Thyroid gland (tissue), 4 donors: ENCODE results near the gene CA4. TPM values are rescaled to one million over a fixed set of nuclear protein-coding genes. Genes with fewer than 3 reads are reported as not detected.
"Not testable (repeated sequence)": the region's sequence is repeated elsewhere in the genome, so short reads cannot be mapped to it uniquely, and the experiment has no call there.

Experiments used
- DNase-seq, 2 donors: peaks; one replicate each; pipeline ENCODE4 v3.0.0-alpha.2; 2019
- H3K27ac ChIP-seq, 3 donors: fragments of 200-600 bp; sonication (generic); 1 replicate in 2 of 3; 2 replicates in 1 of 3; pipeline ENCODE4 v1.5.1; 2016 to 2019; ENCODE audit warnings: mild to moderate bottlenecking in 1 of 3, moderate library complexity in 1 of 3
- H3K27me3 ChIP-seq: fragments of 200-600 bp; sonication (generic); one replicate; pipeline ENCODE4 v1.5.1; 2019
- H3K36me3 ChIP-seq, 2 donors: fragments of 200-600 bp; sonication (generic); one replicate each; pipeline ENCODE4 v1.5.1; 2016 to 2019
- H3K4me1 ChIP-seq, 2 donors: fragments of 200-600 bp; sonication (generic); one replicate each; pipeline ENCODE4 v1.5.1; 2017 to 2019
- H3K4me3 ChIP-seq, 3 donors: fragments of 200-600 bp; sonication (generic); replicated peaks in 1 of 3; 1 replicate in 2 of 3; 2 replicates in 1 of 3; pipeline ENCODE4 v1.5.1; 2016; ENCODE audit warnings: mild to moderate bottlenecking in 1 of 3
- H3K9me3 ChIP-seq: fragments of 200-600 bp; sonication (generic); one replicate; pipeline ENCODE4 v1.5.1; 2017
- CTCF ChIP-seq, 6 experiments: fragments of 200-600 bp in 3 of 6; fragments of 450-650 bp in 3 of 6; sonication (generic) in 3 of 6; IDR thresholded peaks; one replicate each; pipeline ENCODE4 v1.5.1; 2016 to 2019; ENCODE audit warnings: antibody characterized with exemption in 6 of 6, mild to moderate bottlenecking in 2 of 6, inconsistent platforms in 1 of 6, moderate library complexity in 1 of 6
- POLR2A ChIP-seq, 2 donors: fragments of 450-650 bp; IDR thresholded peaks; one replicate each; pipeline ENCODE4 v1.6.1; 2017; ENCODE audit warnings: antibody characterized with exemption in 2 of 2, mild to moderate bottlenecking in 2 of 2, moderate library complexity in 1 of 2
- WGBS, 2 donors: methylation state at CpG; one replicate each; pipeline ENCODE4 v1.1.5; 2017; 5-methylcytosine and 5-hydroxymethylcytosine counted together
- intact Hi-C: fragments of 100-400 bp; cut with DNase I; formaldehyde crosslinking; loops from one replicate; pipeline ENCODE4 v1.15.1; 2023
- total RNA-seq, 4 donors: library from RNA; depleted of rRNA; stranded (reverse); fragments of >200 nt; gene quantifications; one replicate each; pipeline ENCODE4 v1.2.3, GENCODE V29; 2016

The CA4 gene
- total RNA-seq, 4 donors from 2014 or later: 22.7 to 56.5 (median 26.3) TPM

- WGBS, 2 donors: 84 to 89% methylated on average over 4 of the region's 4 CpGs
- Histone ChIP-seq H3K4me1 (no peaks in the 10 kb centered on the region), H3K27me3 (no peaks in the 10 kb centered on the region), H3K36me3 (peaks cover 35 to 40% of the 10 kb centered on the region in 2 donors), H3K9me3 (no peaks in the 10 kb centered on the region), H3K27ac (no peak overlapping the region), H3K4me3 (no peak overlapping the region)
- no peak for DNase-seq
- TF ChIP-seq POLR2A (IDR thresholded peaks at IDR 0.05) (no peak), CTCF (IDR thresholded peaks at IDR 0.05) (no peak)
- intact Hi-C loops: no loop called here
Measured at GRCh38 chr17:60188759-60189158, 39.0 kb downstream of the CA4 start.

DNA sequence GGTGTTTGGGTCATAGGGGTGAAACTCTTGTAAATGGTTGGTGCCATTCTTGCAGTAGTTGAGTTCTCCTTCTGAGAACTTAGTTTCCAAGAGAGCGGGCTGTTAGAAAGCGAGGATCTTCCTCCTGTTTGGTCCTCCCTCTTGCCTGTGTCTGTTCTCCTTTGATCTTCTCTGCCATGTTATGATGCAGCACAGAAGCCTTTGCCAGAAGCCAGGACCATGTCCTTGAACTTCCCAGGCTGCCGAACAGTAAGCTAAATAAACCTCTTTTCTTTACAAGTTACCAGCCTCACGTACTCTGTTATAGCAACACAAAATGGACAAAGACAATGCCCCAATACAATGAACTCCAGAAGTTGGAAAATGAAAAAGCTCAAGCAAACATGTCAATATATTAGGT is 40.3 kb downstream of the CA4 start:
- H3K27me3 ChIP-seq, intact Hi-C loops, H3K9me3 ChIP-seq, H3K4me1 ChIP-seq, H3K4me3 ChIP-seq, DNase-seq, H3K27ac ChIP-seq: not testable (repeated sequence)
- peaks cover 33 to 34% of the 10 kb centered on the region in 2 donors for H3K36me3 ChIP-seq
- WGBS, 2 donors: 93 to 94% methylated on average over 4 of the region's 4 CpGs

DNA sequence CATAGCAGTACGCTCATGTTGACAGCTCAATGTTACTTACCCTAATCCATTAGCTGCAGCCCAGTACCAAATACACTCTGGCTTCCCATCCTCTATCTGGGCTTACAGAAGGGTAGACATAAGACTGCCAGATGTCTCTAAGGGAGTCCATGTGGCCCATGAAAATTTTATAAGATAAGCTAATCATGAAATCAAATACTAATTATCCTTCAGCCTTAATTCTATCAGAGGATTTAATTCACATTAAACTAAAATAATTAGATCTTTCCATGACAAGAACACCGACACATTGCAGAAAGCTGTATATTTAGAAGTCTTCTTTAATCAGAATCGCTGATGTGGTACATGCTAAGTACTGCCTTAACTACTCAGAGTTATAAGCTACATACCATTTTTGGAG is 43.3 kb downstream of the CA4 start:
- intact Hi-C loops, DNase-seq, H3K9me3 ChIP-seq, H3K4me1 ChIP-seq, H3K4me3 ChIP-seq, H3K27ac ChIP-seq, H3K27me3 ChIP-seq: not testable (repeated sequence)
- WGBS, 2 donors: 91 to 97% methylated on average over 3 of the region's 3 CpGs
- H3K36me3 ChIP-seq: peaks cover 49 to 52% of the 10 kb centered on the region in 2 donors

DNA sequence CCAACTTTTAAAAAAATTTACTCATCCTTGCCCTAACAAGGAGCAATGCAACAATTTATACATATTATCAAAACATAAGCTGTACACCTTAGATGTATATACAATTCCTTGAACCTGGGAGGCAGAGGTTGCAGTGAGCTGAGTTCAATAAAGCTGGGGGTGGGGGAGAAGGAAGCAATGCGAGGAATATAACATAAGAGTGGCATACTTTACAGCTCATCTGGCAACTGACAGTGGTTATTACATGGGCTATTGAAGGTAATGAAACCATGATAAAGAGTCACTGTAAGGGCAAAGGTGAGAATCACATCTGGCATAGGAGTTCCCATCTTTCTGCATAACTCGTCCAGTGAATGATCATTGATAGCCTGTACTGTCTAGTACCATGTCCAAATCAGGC is 43.7 kb downstream of the CA4 start:
- 91 to 96% methylated on average over 2 of the region's 2 CpGs for WGBS, 2 donors
- H3K36me3 ChIP-seq: peaks cover 51 to 55% of the 10 kb centered on the region in 2 donors
- intact Hi-C loops: no loop called here

GRCh38 chr17:60194141-60194540 is 44.4 kb downstream of the CA4 start:
- H3K9me3 ChIP-seq, intact Hi-C loops, H3K4me3 ChIP-seq, DNase-seq, H3K4me1 ChIP-seq, H3K27me3 ChIP-seq, H3K27ac ChIP-seq: not testable (repeated sequence)
- 97 to 98% methylated on average over 4 of the region's 4 CpGs for WGBS, 2 donors
- H3K36me3 ChIP-seq: peaks cover 51% of the 10 kb centered on the region in 2 donors

More for the DNA sequence above, 43.7 kb downstream of the CA4 start:
- no peaks in the 10 kb centered on the region for H3K9me3 ChIP-seq
- no peaks in the 10 kb centered on the region for H3K4me1 ChIP-seq
- no peak for DNase-seq
- TF ChIP-seq CTCF (IDR thresholded peaks at IDR 0.05) (no peak), POLR2A (IDR thresholded peaks at IDR 0.05) (no peak)
- no peak overlapping the region for H3K27ac ChIP-seq
- no peak overlapping the region for H3K4me3 ChIP-seq
- no peaks in the 10 kb centered on the region for H3K27me3 ChIP-seq

- 81 to 91% methylated on average over 1 of the region's 1 CpG for WGBS, 2 donors
- intact Hi-C loops: not testable (repeated sequence)
Measured at GRCh38 chr17:60198630-60199029, 48.9 kb downstream of the CA4 start.

DNA sequence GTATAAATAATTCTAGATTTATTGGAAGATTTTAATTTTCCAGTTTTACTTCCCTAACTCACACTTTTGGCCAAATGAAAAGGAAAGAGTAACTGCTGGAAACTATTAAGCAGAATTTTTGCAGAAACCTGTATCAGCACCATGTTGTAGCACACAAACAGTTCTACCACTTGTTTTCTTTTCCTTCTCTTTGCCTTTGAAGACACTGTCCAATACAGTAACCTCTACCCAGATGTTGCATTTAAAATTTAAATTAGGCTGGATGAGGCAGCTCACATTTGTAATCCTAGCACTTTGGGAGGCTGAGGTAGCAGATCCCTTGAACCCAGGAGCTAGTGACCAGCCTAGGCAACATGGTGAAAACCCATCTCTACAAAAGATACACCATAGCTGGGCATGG is 56.0 kb downstream of the CA4 start:
- H3K4me3 ChIP-seq, intact Hi-C loops, H3K27me3 ChIP-seq: not testable (repeated sequence)

More at GRCh38 chr17:60198630-60199029, 48.9 kb downstream of the CA4 start:
- not testable (repeated sequence) for H3K4me3 ChIP-seq, DNase-seq, H3K9me3 ChIP-seq, H3K27me3 ChIP-seq, H3K27ac ChIP-seq, H3K4me1 ChIP-seq
- H3K36me3 ChIP-seq: peaks cover 23% of the 10 kb centered on the region in 2 donors

DNA sequence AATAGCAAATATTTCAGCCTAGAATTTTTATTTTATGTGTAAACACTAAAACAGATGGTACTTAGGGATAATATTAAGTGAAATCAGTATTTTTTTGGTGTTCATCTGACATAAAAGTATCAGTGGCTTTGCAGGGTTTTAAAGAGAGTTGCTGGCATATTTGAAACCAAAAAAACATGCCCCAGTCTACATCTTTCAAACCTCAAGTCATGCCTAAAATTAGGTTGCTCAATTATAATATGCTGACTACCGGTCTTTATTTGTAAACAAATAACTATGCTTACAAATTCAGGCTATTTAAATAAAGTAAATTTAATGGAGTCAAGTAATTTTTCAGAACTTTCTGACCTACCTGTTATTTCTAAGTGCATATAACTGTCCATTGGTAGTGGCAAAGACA is 58.5 kb downstream of the CA4 start:
- H3K27me3 ChIP-seq, H3K9me3 ChIP-seq, H3K36me3 ChIP-seq, H3K4me3 ChIP-seq, H3K27ac ChIP-seq, DNase-seq, H3K4me1 ChIP-seq, intact Hi-C loops: not testable (repeated sequence)
- WGBS, 2 donors: 94 to 96% methylated on average over 1 of the region's 1 CpG

More for the DNA sequence above, 56.0 kb downstream of the CA4 start:
- not testable (repeated sequence) for DNase-seq, H3K36me3 ChIP-seq, H3K4me1 ChIP-seq, H3K9me3 ChIP-seq, H3K27ac ChIP-seq

Other genes starting within 250 kb of the CA4 start
- 10 to 100 TPM; 13.2 to 28.0 (median 25.9) TPM for gene RNFT1, start 185.2 kb upstream of the CA4 start, total RNA-seq
- 10 to 100 TPM; 12.3 to 26.2 (median 19.9) TPM for gene HEATR6, start 71.1 kb upstream of the CA4 start, total RNA-seq
- 10 to 100 TPM; 49.9 to 76.5 (median 65.0) TPM for gene USP32, start 242.2 kb downstream of the CA4 start, total RNA-seq